CD8-positive, alpha-beta memory T cell (primary cell): ENCODE measurements around the gene MOB3A. TPM values are rescaled to one million over a fixed set of nuclear protein-coding genes. Genes with fewer than 3 reads are reported as not detected.

ENCODE experiments used
- CTCF ChIA-PET: fragments of 350-600 bp; sonication (Branson Sonifier 250); formaldehyde crosslinking; loops from one replicate; lab custom pipeline; 2021; ENCODE audit warnings: antibody characterized with exemption; lab: Charles Lee
- POLR2A ChIA-PET: fragments of 350-600 bp; sonication (Branson Sonifier 250); formaldehyde crosslinking; loops from one replicate; lab custom pipeline; 2021; ENCODE audit warnings: antibody characterized with exemption; lab: Charles Lee
- DNase-seq, 5 donors: peaks; one replicate each; pipeline versions ENCODE4 v3.0.0 to v3.0.0-alpha.2; 2020 to 2022; ENCODE audit warnings: mixed read lengths in 1 of 5
- H3K27ac ChIP-seq: one replicate; pipeline ENCODE4 v1.7.0; 2013; ENCODE audit warnings: low read depth, mild to moderate bottlenecking, low read length, moderate library complexity
- H3K27me3 ChIP-seq: 2 replicates; pipeline ENCODE4 v1.7.0; 2013; ENCODE audit warnings: low read length, mild to moderate bottlenecking; ENCODE audit not compliant: insufficient read depth, poor library complexity, severe bottlenecking
- H3K36me3 ChIP-seq: 2 replicates; pipeline ENCODE4 v1.7.0; 2013; ENCODE audit warnings: mild to moderate bottlenecking, low read length, moderate library complexity; ENCODE audit not compliant: insufficient read depth
- H3K4me1 ChIP-seq: 2 replicates; pipeline ENCODE4 v1.7.0; 2013; ENCODE audit warnings: mild to moderate bottlenecking, low read length, moderate library complexity; ENCODE audit not compliant: insufficient read depth
- H3K4me3 ChIP-seq: 2 replicates; pipeline ENCODE4 v1.7.0; 2013; ENCODE audit warnings: mild to moderate bottlenecking, low read length
- H3K9me3 ChIP-seq: 2 replicates; pipeline ENCODE4 v1.7.0; 2013; ENCODE audit warnings: mild to moderate bottlenecking, low read length
- H3K27ac Mint-ChIP-seq, 8 donors: one replicate each; pipeline ENCODE4 v1.8.0; 2020 to 2021; ENCODE audit warnings: mixed read lengths in 8 of 8, mild to moderate bottlenecking in 6 of 8, inconsistent platforms in 3 of 8, moderate library complexity in 3 of 8
- H3K27me3 Mint-ChIP-seq, 2 donors: one replicate each; pipeline ENCODE4 v1.8.0; 2020 to 2021; ENCODE audit warnings: mixed read lengths in 2 of 2, mild to moderate bottlenecking in 1 of 2, moderate library complexity in 1 of 2
- H3K36me3 Mint-ChIP-seq, 3 donors: one replicate each; pipeline ENCODE4 v1.8.0; 2020 to 2021; ENCODE audit warnings: mixed read lengths in 3 of 3, inconsistent platforms in 1 of 3, mild to moderate bottlenecking in 1 of 3
- H3K4me1 Mint-ChIP-seq, 3 donors: one replicate each; pipeline ENCODE4 v1.8.0; 2020 to 2021; ENCODE audit warnings: mixed read lengths in 3 of 3, inconsistent platforms in 1 of 3, mild to moderate bottlenecking in 1 of 3
- H3K4me3 Mint-ChIP-seq, 7 donors: one replicate each; pipeline ENCODE4 v1.8.0; 2020 to 2021; ENCODE audit warnings: mixed read lengths in 7 of 7, mild to moderate bottlenecking in 6 of 7, moderate library complexity in 4 of 7, inconsistent platforms in 2 of 7
- H3K9me3 Mint-ChIP-seq, 5 donors: one replicate each; pipeline ENCODE4 v1.8.0; 2020 to 2022; ENCODE audit warnings: mixed read lengths in 5 of 5, mild to moderate bottlenecking in 3 of 5, moderate library complexity in 2 of 5, inconsistent platforms in 1 of 5
- polyA plus RNA-seq: library from polyadenylated mRNA; unstranded; fragments of 300-500 nt; fragmentation: Illumina TruSeq; gene quantifications from one replicate; pipeline ENCODE4 v1.2.3, GENCODE V29; 2021
- total RNA-seq, 2 experiments: library from RNA; stranded (reverse); gene quantifications; one replicate each; pipeline ENCODE4 v1.2.3, GENCODE V29; 2021

MOB3A gene
- total and polyA plus RNA-seq, 3 experiments from 2014 or later, result 106 to 188 (median 171) TPM

- no peak for DNase-seq
- Histone ChIP-seq H3K4me1 (no peaks in the 10 kb centered on the region), H3K4me3 (no peak overlapping the region), H3K27me3 (no peaks in the 10 kb centered on the region), H3K27ac (no peak overlapping the region), H3K9me3 (no peaks in the 10 kb centered on the region), H3K36me3 (peaks cover 44% of the 10 kb centered on the region)
- peaks cover 0 to 2% of the 10 kb centered on the region in 2 donors for H3K27me3 Mint-ChIP-seq
- peaks cover 12 to 17% (median 15%) of the 10 kb centered on the region in 3 donors for H3K4me1 Mint-ChIP-seq
- H3K4me3 Mint-ChIP-seq, result no peak overlapping the region
- no peak overlapping the region for H3K27ac Mint-ChIP-seq
- peaks cover 0 to 87% (median 10%) of the 10 kb centered on the region in 3 donors for H3K36me3 Mint-ChIP-seq
- no peaks in the 10 kb centered on the region for H3K9me3 Mint-ChIP-seq
- ChIA-PET POLR2A (no interaction called here), CTCF (no interaction called here)
These were observed 18.7 kb upstream of the MOB3A start for GRCh38 chr19:2114821-2115220.

- Histone ChIP-seq H3K4me1 (no peaks in the 10 kb centered on the region), H3K4me3 (no peak overlapping the region), H3K9me3 (no peaks in the 10 kb centered on the region), H3K27ac (no peak overlapping the region), H3K36me3 (peaks cover 44% of the 10 kb centered on the region), H3K27me3 (no peaks in the 10 kb centered on the region)
- peaks cover 0 to 2% of the 10 kb centered on the region in 2 donors for H3K27me3 Mint-ChIP-seq
- peak overlapping the region in 5 of 8 donors; percentile 7 to 40 (median 37) for H3K27ac Mint-ChIP-seq
- DNase-seq, result no peak
- no peak overlapping the region for H3K4me3 Mint-ChIP-seq
- ChIA-PET POLR2A (no interaction called here), CTCF (interaction anchor here (1.2 kb wide), 1 partner anchor 9 kb away, joined by 3 read pairs; no protein-coding TSS in a partner anchor)
- H3K4me1 Mint-ChIP-seq, result peaks cover 12 to 17% (median 15%) of the 10 kb centered on the region in 3 donors
- H3K36me3 Mint-ChIP-seq, result peaks cover 0 to 88% (median 11%) of the 10 kb centered on the region in 3 donors
- H3K9me3 Mint-ChIP-seq, result no peaks in the 10 kb centered on the region
These were observed 18.1 kb upstream of the MOB3A start for GRCh38 chr19:2114218-2114617.

- POLR2A ChIA-PET, result no interaction called here
- CTCF ChIA-PET, result interaction anchor here (1.0 to 1.2 kb wide), 2 partner anchors 9 to 10 kb away, joined by 3 read pairs; no protein-coding TSS in a partner anchor
These were observed 17.5 kb upstream of the MOB3A start for GRCh38 chr19:2113439-2114211.

GRCh38 chr19:2112516-2113320 lies 16.6 kb upstream of the MOB3A start:
- no peaks in the 10 kb centered on the region for H3K9me3 Mint-ChIP-seq
- Histone ChIP-seq H3K36me3 (peaks cover 35% of the 10 kb centered on the region), H3K27ac (no peak overlapping the region), H3K27me3 (no peaks in the 10 kb centered on the region), H3K4me3 (no peak overlapping the region), H3K4me1 (no peaks in the 10 kb centered on the region), H3K9me3 (no peaks in the 10 kb centered on the region)
- peaks cover 0 to 86% (median 12%) of the 10 kb centered on the region in 3 donors for H3K36me3 Mint-ChIP-seq
- peaks cover 12 to 17% (median 15%) of the 10 kb centered on the region in 3 donors for H3K4me1 Mint-ChIP-seq
- CTCF ChIA-PET, result interaction anchor here (1.0 kb wide), 1 partner anchor 11 kb away, joined by 3 read pairs; no protein-coding TSS in a partner anchor
- peak overlapping the region; percentile 39 to 95 (median 72) for H3K27ac Mint-ChIP-seq
- peaks cover 0 to 2% of the 10 kb centered on the region in 2 donors for H3K27me3 Mint-ChIP-seq
- H3K4me3 Mint-ChIP-seq, result peak overlapping the region in 5 of 7 donors; percentile 5 to 44 (median 23)
- DNase-seq, result peak in 1 of 5 donors; percentile 55
- POLR2A ChIA-PET, result interaction anchor here (0.6 to 1.3 kb wide), 2 partner anchors 18 to 27 kb away, joined by 3 to 7 read pairs; no protein-coding TSS in a partner anchor

More at GRCh38 chr19:2113439-2114211, 17.5 kb upstream of the MOB3A start:
- H3K4me3 Mint-ChIP-seq, result no peak overlapping the region
- no peak for DNase-seq
- H3K36me3 Mint-ChIP-seq, result peaks cover 0 to 86% (median 9%) of the 10 kb centered on the region in 3 donors
- no peaks in the 10 kb centered on the region for H3K4me1 ChIP-seq
- H3K27me3 Mint-ChIP-seq, result peaks cover 0 to 2% of the 10 kb centered on the region in 2 donors
- H3K9me3 Mint-ChIP-seq, result no peaks in the 10 kb centered on the region
- H3K4me1 Mint-ChIP-seq, result peaks cover 12 to 17% (median 15%) of the 10 kb centered on the region in 3 donors
- H3K36me3 ChIP-seq, result peaks cover 44% of the 10 kb centered on the region
- no peaks in the 10 kb centered on the region for H3K9me3 ChIP-seq
- H3K27ac Mint-ChIP-seq, result peak overlapping the region in 4 of 8 donors; percentile 7 to 40 (median 30)
- H3K27ac ChIP-seq, result no peak overlapping the region
- no peak overlapping the region for H3K4me3 ChIP-seq
- no peaks in the 10 kb centered on the region for H3K27me3 ChIP-seq

GRCh38 chr19:2111886-2112285 lies 15.8 kb upstream of the MOB3A start:
- H3K36me3 ChIP-seq, result peaks cover 27% of the 10 kb centered on the region
- H3K4me1 Mint-ChIP-seq, result peaks cover 12 to 17% (median 15%) of the 10 kb centered on the region in 3 donors
- H3K27me3 ChIP-seq, result no peaks in the 10 kb centered on the region
- no peaks in the 10 kb centered on the region for H3K4me1 ChIP-seq
- H3K4me3 ChIP-seq, result no peak overlapping the region
- peak overlapping the region in 3 of 8 donors; percentile 54 to 95 (median 66) for H3K27ac Mint-ChIP-seq
- no peaks in the 10 kb centered on the region for H3K9me3 ChIP-seq
- H3K9me3 Mint-ChIP-seq, result no peaks in the 10 kb centered on the region
- POLR2A ChIA-PET, result interaction anchor here (0.6 to 1.3 kb wide), 2 partner anchors 17 to 26 kb away, joined by 3 to 7 read pairs; no protein-coding TSS in a partner anchor
- H3K27ac ChIP-seq, result no peak overlapping the region
- H3K36me3 Mint-ChIP-seq, result peaks cover 4 to 85% (median 12%) of the 10 kb centered on the region in 3 donors
- no peak for DNase-seq
- CTCF ChIA-PET, result no interaction called here
- H3K27me3 Mint-ChIP-seq, result peaks cover 0 to 2% of the 10 kb centered on the region in 2 donors
- H3K4me3 Mint-ChIP-seq, result peak overlapping the region in 1 of 7 donors; percentile 5

GRCh38 chr19:2111425-2111824 lies 15.3 kb upstream of the MOB3A start:
- Histone ChIP-seq H3K9me3 (no peaks in the 10 kb centered on the region), H3K27me3 (no peaks in the 10 kb centered on the region), H3K36me3 (peaks cover 23% of the 10 kb centered on the region), H3K4me3 (no peak overlapping the region), H3K4me1 (no peaks in the 10 kb centered on the region), H3K27ac (no peak overlapping the region)
- Mint-ChIP-seq H3K27ac (no peak overlapping the region), H3K36me3 (peaks cover 9 to 85% (median 16%) of the 10 kb centered on the region in 3 donors), H3K9me3 (no peaks in the 10 kb centered on the region), H3K4me3 (no peak overlapping the region), H3K27me3 (peaks cover 0 to 2% of the 10 kb centered on the region in 2 donors), H3K4me1 (peaks cover 14 to 17% (median 15%) of the 10 kb centered on the region in 3 donors)
- ChIA-PET POLR2A (interaction anchor here (1.3 kb wide), 1 partner anchor 16 kb away, joined by 3 read pairs; no protein-coding TSS in a partner anchor), CTCF (interaction anchor here (1.0 kb wide), 1 partner anchor 41 kb away, joined by 3 read pairs; no protein-coding TSS in a partner anchor)
- DNase-seq, result no peak

- H3K36me3 ChIP-seq, result peaks cover 26% of the 10 kb centered on the region
- no peaks in the 10 kb centered on the region for H3K27me3 ChIP-seq
- ChIA-PET CTCF (interaction anchor here (1.0 to 1.1 kb wide), 2 partner anchors 41 to 58 kb away, joined by 3 to 5 read pairs; no protein-coding TSS in a partner anchor), POLR2A (no interaction called here)
- Mint-ChIP-seq H3K27ac (no peak overlapping the region), H3K4me3 (no peak overlapping the region), H3K36me3 (peaks cover 9 to 86% (median 20%) of the 10 kb centered on the region in 3 donors), H3K27me3 (peaks cover 0 to 2% of the 10 kb centered on the region in 2 donors), H3K9me3 (no peaks in the 10 kb centered on the region), H3K4me1 (peaks cover 14 to 17% (median 15%) of the 10 kb centered on the region in 3 donors)
- peak in 1 of 5 donors; percentile 19 for DNase-seq
- no peaks in the 10 kb centered on the region for H3K9me3 ChIP-seq
- no peaks in the 10 kb centered on the region for H3K4me1 ChIP-seq
- no peak overlapping the region for H3K27ac ChIP-seq
- no peak overlapping the region for H3K4me3 ChIP-seq
These were observed 14.7 kb upstream of the MOB3A start for GRCh38 chr19:2110822-2111221.
